Measurements from ENCODE around the gene GABRG3.

- no peak for TF ChIP-seq CTCF (optimal IDR thresholded peaks at IDR 0.05 in 1 of 3, IDR thresholded peaks at IDR 0.05 in 1 of 3, conservative IDR thresholded peaks at IDR 0.05 in 1 of 3; ENCODE audit: extremely low read depth in 1 of 3, insufficient read depth in 2 of 3, low read length in 3 of 3)
- TF ChIP-seq EZH2 (IDR thresholded peaks at IDR 0.05; ENCODE audit: low read length) = no peak
Observed at GRCh38 chr15:27165590-27165989, 194.6 kb downstream of the GABRG3 start.
